ENCODE results near the gene ZC3H12A. TPM values are rescaled to one million over a fixed set of nuclear protein-coding genes. Genes with fewer than 3 reads are reported as not detected.

Gene ZC3H12A
- total and polyA plus RNA-seq, 2 of the 4 experiments (the other 2 are of a cell fraction), result 3.8 to 14.2 TPM

GRCh38 chr1:37484325-37485051 lies 10.1 kb downstream of the ZC3H12A start:
- no peak; the same call in 1 of the 2 replicates for ATAC-seq (ENCODE audit: low read depth)
- Histone ChIP-seq H2BK5ac (ENCODE audit: low read depth, low read length, poor library complexity, severe bottlenecking) (peak overlapping the region; percentile 7), H3K4me3 (ENCODE audit: insufficient read depth, low read depth, low read length) (no peak overlapping the region), H4K8ac (ENCODE audit: low read depth in 2 of 2, low read length in 2 of 2) (no peak overlapping the region), H3K4me2 (ENCODE audit: low read depth, low read length) (no peak overlapping the region), H3K27me3 (ENCODE audit: control insufficient read depth, insufficient read depth, low read length) (no peaks in the 10 kb centered on the region), H3K9me3 (ENCODE audit: control insufficient read depth, insufficient read depth, low read length) (no peaks in the 10 kb centered on the region), H3K79me1 (ENCODE audit: low read depth in 1 of 2, low read length in 2 of 2) (peaks cover 18 to 26% of the 10 kb centered on the region in 2 experiments; a peak in 3 of 4 replicates), H2AK9ac (replicated peaks; ENCODE audit: low read depth, low read length, poor library complexity) (no peak overlapping the region), H2BK15ac (ENCODE audit: low read depth, low read length) (no peak overlapping the region), H3K9ac (ENCODE audit: low read depth, low read length) (no peak overlapping the region), H3K4me1 (ENCODE audit: control insufficient read depth, insufficient read depth, low read length) (peaks cover 27% of the 10 kb centered on the region), H3K36me3 (ENCODE audit: control insufficient read depth, insufficient read depth, low read length) (peaks cover 43% of the 10 kb centered on the region), H3K56ac (ENCODE audit: extremely low read depth, insufficient read depth, low read length) (no peak overlapping the region), H3K18ac (ENCODE audit: low read depth, low read length) (no peak overlapping the region), H3K23ac (ENCODE audit: low read depth, low read length) (no peak overlapping the region), H3K4ac (ENCODE audit: low read depth, low read length) (no peak overlapping the region), H2BK120ac (ENCODE audit: low read depth, low read length) (no peak overlapping the region), H4K5ac (ENCODE audit: low read depth, low read length) (no peak overlapping the region), H2BK20ac (ENCODE audit: low read depth, low read length) (no peak overlapping the region), H3K14ac (replicated peaks; ENCODE audit: low read depth, low read length) (no peak overlapping the region), H2AK5ac (ENCODE audit: low read depth, low read length) (no peak overlapping the region), H2AFZ (replicated peaks; ENCODE audit: low read length, poor library complexity) (no peak overlapping the region), H4K91ac (ENCODE audit: insufficient read depth, low read depth, low read length) (no peak overlapping the region), H3K27ac (ENCODE audit: insufficient read depth, low read length) (peak overlapping the region; percentile 7; the same call in 1 of the 2 replicates), H4K20me1 (ENCODE audit: insufficient read depth, low read length) (peaks cover 8% of the 10 kb centered on the region; the same call in 1 of the 2 replicates), H3K9me1 (ENCODE audit: insufficient read depth, low read length) (peaks cover 3% of the 10 kb centered on the region; the same call in 1 of the 2 replicates)
- ChIA-PET CTCF (interaction anchor here (1.6 kb wide), 1 partner anchor 29 kb away, joined by 4 read pairs; no protein-coding TSS in a partner anchor), POLR2A (ENCODE audit: unreplicated experiment) (interaction anchor here (1.5 kb wide), 1 partner anchor 13 kb away, joined by 6 read pairs; no protein-coding TSS in a partner anchor)
- WGBS, 2 experiments (ENCODE audit: extremely low coverage in 2 of 2, insufficient read length in 1 of 2), result no CpG with 5 or more reads among the region's 7 CpGs
- no TSS peak for BruUV-seq (replicated peaks)
- dilution Hi-C loops (cut with HindIII; ENCODE audit: low sequenced_read_pairs, unreplicated experiment), result no loop called here
- no peak for DNase-seq
- in situ Hi-C loops (cut with MboI; ENCODE audit: low sequenced_read_pairs), result loop anchor here (5.0 kb wide), 1 partner anchor 32 kb away; no protein-coding TSS in a partner anchor
- intact Hi-C loops (cut with micrococcal nuclease), result no loop called here
- TF ChIP-seq CEBPB (IDR thresholded peaks at IDR 0.05; ENCODE audit: low read depth, low read length), result no peak
- no peak for TF ChIP-seq CTCF (conservative IDR thresholded peaks at IDR 0.05; ENCODE audit: low read depth, low read length)
- no peak for TF ChIP-seq RAD21 (IDR thresholded peaks at IDR 0.05; ENCODE audit: low read length)
- TF ChIP-seq FOS (IDR thresholded peaks at IDR 0.05; ENCODE audit: low read depth, low read length), result no peak
- no peak for TF ChIP-seq USF2 (IDR thresholded peaks at IDR 0.05; ENCODE audit: low read depth, low read length)
- no peak for TF ChIP-seq RCOR1 (IDR thresholded peaks at IDR 0.05; ENCODE audit: insufficient replicate concordance, low read length)
- TF ChIP-seq MXI1 (IDR thresholded peaks at IDR 0.05; ENCODE audit: borderline replicate concordance, low read depth, low read length), result no peak
- TF ChIP-seq ELK1 (IDR thresholded peaks at IDR 0.05; ENCODE audit: borderline replicate concordance, low read depth, low read length), result no peak
- no peak for TF ChIP-seq RFX5 (IDR thresholded peaks at IDR 0.05; ENCODE audit: low read depth, low read length)
- no peak for TF ChIP-seq MAFK (IDR thresholded peaks at IDR 0.05; ENCODE audit: low read depth, low read length)
- TF ChIP-seq SMC3 (IDR thresholded peaks at IDR 0.05; ENCODE audit: low read depth, low read length), result no peak
- no peak for TF ChIP-seq BHLHE40 (IDR thresholded peaks at IDR 0.05; ENCODE audit: low read depth, low read length)
- TF ChIP-seq NFE2L2 (IDR thresholded peaks at IDR 0.05; ENCODE audit: low read depth, low read length), result no peak
- TF ChIP-seq POLR2A (IDR thresholded peaks at IDR 0.05; ENCODE audit: low read depth, low read length), result no peak
- TF ChIP-seq MAZ (IDR thresholded peaks at IDR 0.05; ENCODE audit: borderline replicate concordance, low read depth, low read length), result no peak

Data from IMR-90 (cell line).